Measurements from ENCODE around the gene ITGA11. TPM values are rescaled to one million over a fixed set of nuclear protein-coding genes. Genes with fewer than 3 reads are reported as not detected.
"Not testable (repeated sequence)": the region's sequence is repeated elsewhere in the genome, so short reads cannot be mapped to it uniquely, and the experiment has no call there.

Gene ITGA11
- total RNA-seq, 1 donor, result 0.27 TPM

DNA sequence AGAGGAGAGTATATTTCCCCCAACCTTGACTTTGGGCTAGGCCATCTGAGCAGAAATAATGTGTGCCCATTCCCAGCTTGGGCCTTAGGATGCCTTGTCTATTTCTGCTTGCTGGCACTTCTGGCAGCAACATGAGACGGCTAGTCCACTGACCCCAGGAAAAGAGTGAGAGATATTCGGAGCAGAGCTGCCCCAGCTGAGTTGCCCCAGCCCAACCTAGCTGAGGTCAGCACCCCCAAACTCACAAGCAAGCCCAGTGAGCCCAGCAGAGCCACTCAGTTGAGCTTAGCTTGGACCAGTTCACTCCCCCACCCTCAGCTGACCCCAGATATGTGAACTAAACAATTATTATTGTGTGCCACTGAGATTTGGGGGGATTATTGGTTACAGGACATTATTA is 20.2 kb downstream of the ITGA11 start:
- no peak for DNase-seq (ENCODE audit: low read depth in 2 of 3, low spot score in 2 of 3)

DNA sequence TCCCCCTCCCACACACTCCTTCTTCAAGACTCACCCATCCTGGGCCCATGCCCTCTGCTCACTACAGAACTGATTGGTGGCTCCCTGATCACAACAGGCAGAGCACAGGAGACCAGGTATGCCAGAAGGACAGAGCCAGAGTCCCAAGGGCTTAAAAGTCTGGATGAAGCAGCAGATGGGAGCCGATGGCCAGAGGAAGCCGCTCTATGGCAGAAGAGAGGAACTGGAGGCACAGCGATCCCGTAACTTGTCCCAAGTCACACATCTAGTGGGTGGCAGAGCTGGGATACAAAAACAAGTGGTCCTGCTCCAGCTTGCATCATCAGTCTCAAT is 20.7 kb downstream of the ITGA11 start:
- DNase-seq (ENCODE audit: low read depth in 2 of 3, low spot score in 2 of 3), result no peak

- DNase-seq (ENCODE audit: low read depth in 2 of 3, low spot score in 2 of 3), result no peak
Observed at GRCh38 chr15:68410466-68411342, 21.3 kb downstream of the ITGA11 start.

DNA sequence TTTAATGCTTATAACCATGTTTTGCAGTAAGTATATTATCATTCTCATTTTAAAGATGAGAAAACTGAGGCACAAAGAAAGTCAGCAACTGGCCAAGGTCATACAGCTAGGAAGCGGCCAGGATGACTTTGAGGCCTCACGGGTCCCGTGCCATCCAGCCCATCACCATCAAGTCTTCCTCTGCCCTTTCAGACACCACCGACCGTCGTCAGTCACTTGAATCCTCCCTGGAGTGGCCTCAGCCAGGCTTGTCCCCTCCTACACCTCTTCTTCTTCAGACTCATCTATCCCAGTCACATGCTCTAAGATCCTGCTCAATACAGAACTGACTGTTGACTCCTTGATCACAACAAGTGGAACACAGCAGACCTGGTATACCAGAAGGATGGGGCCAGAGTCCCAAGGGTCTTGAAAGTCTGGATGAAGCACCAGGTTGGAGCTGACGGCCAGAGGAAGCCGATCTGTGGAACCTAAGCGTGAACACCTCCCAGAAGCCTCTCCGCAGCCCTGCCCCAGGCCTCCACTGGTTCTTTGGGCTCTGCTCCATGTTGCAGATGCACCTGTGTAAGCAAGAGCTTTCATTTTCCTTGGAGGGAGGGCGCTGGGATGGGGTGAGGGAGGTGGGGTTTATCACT is 22.1 kb downstream of the ITGA11 start:
- no peak for DNase-seq (ENCODE audit: low read depth in 2 of 3, low spot score in 2 of 3)

DNA sequence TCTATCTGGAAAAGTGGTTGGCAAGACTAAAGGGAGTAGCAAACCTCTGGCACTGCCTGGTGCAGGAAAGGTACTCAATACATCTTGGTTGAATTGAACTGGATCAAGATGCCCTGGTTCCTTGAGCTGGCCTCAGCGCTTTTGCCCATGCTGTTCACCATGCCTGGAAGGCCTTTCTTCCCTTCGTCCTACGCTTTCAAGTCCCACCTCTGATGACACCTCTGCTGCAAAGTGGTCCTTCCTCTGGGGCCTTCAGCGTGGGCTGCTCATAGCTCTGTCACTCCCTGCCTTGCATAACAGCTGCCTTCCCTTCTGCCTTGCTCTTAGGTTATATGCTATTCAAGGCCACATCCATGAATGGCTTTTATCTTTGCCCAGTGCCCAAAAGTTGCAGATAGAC is 23.0 kb downstream of the ITGA11 start:
- DNase-seq (ENCODE audit: low read depth in 2 of 3, low spot score in 2 of 3), result no peak

DNA sequence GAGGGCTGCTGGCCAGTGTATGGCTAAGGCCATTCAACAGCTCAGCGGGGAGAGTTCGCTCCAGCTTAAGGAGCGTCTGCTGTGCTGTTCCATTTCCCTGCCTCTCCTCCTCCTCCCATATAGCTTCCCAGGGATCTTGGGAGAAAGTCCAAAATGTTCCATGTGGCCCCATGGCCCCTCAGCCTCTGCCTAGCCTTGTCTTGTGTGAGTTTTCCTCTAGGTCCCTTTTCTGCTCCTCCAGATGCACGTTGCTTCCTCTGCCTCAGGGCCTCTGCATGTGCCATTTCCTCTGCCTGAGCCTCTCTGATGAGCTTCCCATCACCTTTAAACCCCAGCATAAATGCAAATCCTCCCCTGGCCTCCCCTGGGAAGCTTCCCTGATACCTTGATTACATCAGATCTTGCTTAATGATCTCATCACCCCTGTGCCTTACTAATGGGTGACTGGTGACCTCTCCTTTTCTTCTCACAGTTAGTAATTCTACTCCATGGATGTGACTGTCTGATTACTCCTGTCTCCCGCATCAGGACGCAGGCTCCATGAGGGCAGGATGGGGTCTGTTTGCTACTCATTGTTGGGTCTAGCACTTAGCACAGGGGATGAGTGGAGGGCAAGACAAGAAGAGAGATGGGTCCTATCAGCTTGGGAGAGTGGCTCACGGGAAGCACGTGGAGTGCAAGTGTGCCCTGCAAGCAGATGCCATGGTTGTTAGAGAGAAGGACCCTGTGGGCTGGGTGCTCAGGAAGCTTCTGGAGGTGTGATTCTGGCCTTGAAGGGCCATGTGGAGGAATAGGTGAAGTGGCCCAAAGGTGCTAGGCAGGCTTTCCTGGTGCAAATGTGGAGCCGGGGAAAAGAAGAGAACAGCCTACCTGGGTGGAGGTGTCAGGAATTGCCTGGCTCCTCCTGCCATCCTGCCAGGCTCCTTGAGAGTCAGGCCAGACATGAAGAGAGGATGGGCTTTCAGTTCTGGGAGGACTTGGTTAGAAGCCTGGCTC is 23.8 kb downstream of the ITGA11 start:
- no peak for DNase-seq (ENCODE audit: low read depth in 2 of 3, low spot score in 2 of 3)

DNA sequence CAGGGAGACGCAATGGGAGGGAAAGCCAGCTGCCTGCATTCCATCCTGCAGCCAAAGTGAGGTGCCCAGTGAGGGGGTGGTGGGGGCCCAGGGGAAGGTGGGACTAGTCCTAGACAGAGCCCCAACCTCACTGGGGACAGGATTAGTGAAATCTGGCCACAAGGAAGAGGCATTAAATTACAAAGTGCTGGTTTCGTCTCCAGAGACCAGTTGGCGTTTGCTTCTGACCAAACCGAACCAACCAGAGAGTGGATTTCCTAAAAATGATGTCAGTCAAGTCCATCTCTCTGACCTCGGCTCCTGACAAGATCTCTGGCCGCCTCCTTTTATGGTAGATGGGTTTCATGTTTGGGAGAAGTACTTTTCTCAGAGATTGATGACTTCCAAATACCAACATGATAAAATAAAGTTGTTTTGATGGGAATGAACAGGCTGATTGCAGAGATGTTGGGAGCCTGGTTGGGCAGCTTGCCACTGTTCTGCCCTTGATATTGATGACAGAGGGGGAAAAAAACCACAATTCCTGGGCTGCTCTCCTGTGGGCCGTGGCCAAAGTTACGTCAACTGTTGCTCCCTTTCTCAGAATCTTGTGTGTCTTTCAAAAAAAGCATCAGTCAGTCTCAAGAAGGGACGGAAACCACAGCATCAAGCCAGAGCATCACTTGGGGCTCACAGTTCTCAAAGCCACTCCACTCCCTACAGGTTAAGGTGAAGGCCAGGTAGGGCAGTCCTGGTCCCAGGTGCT is 24.6 kb downstream of the ITGA11 start:
- no peak for DNase-seq (ENCODE audit: low read depth in 2 of 3, low spot score in 2 of 3)

DNA sequence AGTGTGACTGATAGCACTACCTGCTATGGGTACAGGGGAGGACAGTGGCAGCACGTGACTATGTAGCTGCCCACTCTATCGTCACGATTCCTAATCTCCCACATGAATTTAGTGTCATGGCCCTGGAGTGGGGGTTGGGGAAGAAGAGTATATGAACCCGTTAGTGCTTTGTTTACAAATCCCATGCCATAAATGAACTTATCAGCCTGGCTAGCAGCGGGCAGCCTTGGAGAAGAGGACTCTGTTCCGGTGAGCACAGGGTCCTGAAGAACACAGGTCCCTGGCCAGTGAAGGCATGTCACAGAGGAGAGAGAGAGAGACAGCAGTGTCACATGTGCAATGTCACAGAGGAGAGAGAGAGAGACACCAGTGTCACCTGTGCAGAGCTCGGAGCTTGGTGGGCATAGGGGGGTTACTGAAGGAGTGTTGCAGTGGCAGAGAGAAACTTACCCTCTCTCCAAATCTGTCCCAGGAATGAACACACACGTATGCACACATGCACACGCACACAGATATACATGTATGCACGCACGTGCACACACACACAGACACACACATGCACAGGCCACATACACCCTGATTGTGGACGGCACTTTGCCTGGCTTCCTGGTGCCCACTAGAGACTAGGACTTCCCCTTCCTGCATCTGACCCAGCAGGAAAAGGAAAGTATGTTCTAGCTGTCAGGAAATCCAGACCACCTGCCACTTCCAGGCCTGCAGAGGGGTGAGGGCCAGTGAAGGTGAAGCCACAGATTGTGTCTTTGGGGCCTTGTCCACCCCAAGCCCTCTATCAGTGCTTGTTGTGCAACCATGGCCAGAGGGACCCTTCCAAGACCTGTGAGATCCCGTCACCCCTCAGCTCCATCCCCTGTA is 26.3 kb downstream of the ITGA11 start:
- DNase-seq (ENCODE audit: low read depth in 2 of 3, low spot score in 2 of 3), result no peak

- DNase-seq (ENCODE audit: low read depth in 2 of 3, low spot score in 2 of 3), result no peak
Observed at GRCh38 chr15:68404056-68404798, 27.7 kb downstream of the ITGA11 start.

- no peak for DNase-seq (ENCODE audit: low read depth in 2 of 3, low spot score in 2 of 3)
Observed at GRCh38 chr15:68403161-68403941, 28.6 kb downstream of the ITGA11 start.

GRCh38 chr15:68402432-68403160 is 29.4 kb downstream of the ITGA11 start:
- no peak for DNase-seq (ENCODE audit: low read depth in 2 of 3, low spot score in 2 of 3)

DNA sequence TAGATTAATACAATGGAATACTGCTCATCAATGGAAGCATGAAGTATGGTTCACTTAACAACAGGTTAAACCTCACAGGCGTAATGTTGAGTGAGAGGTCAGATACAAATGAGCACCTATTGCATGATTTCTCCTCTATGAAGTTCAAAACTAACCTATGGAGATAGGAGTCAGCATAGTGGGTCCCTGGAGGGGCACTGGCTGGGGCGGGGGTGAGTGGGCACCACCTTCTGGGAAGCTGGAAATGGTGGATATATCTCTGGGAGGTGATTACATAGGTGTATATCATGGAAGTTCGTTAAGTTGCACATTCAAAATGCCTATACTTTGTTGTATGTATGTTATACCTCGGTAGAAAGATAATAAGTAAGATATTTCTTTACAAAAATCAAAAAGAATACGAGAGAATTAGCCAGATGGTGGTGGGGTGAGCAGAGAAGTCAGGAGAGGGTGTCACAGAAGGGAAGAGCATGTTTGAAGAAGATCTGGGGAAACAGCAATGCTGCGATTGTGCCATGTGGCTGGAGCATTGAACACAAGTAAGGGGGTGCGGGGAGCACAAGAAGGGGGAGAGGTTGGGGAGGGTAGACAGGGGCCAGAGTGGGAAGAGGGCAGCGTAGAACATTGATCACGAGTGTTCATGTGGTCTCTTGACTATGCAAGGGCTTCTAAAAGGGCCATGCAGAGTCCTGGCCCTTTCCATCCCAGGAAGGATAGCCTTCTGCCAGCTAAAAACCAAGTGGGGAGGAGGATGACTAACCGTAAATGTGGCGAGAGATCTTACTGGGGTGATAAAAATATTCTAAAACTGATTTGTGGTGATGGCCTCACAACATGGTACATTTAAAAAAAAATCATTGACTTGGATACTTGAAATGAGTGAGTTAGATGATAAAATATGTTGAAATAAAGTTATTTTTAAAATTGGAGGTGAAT is 30.2 kb downstream of the ITGA11 start:
- DNase-seq (ENCODE audit: low read depth in 2 of 3, low spot score in 2 of 3), result no peak

DNA sequence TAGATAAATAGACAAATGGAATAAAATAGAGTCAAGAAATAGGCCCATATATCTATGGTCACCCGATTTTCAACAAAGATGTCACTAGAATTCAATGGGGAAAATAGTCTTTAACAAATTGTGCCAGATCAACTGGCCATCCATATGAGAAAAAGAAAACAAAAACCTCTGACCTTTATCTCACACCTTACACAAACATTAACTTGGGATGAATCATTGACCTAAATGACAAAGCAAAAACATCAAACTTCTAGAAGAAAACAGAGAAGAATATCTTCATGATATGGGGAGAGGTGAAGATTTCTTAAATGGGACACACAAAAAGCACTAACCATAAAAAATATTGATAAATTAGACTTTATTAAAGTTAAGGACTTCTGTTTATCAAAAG is 31.9 kb downstream of the ITGA11 start:
- no peak for DNase-seq (ENCODE audit: low read depth in 2 of 3, low spot score in 2 of 3)

DNA sequence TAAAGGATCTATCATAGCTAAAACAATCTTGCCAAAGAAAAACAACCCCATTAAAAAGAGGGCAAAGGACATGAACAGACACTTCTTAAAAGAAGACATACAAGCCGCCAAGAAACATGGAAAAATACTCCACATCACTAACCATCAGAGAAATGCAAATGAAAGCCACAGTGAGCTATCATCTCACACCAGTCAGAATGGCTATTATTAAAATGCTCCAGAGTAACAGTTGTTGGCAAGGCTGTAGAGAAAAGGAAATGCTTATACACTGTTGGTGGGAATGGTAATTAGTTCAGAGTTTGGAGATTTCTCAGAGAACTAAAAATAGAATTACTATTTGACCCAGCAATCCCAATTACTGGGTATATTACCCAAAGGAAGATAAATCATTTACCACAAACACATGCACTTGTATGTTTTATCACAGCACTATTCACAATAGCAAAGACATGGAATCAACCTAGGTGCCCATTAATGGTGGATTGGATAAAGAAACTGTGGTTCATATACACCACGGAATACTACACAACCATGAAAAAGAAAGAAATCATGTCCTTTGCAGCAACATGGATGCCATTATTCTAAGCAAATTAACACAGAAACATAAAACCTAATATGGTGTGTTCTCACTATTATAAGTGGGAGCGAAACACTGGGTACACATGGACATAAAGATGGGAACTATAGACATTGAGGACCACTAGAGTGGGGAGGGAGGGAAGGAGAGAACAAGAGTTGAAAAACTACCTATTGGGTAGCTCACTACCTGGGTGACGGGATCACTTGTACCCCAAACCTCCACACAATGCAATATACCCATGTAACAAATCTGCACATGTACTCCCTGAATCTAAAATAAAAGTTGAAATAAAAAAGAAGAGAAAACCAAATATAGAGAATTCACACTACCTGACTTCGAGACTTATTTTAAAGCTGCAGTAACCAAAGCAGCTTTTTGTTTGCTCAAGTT is 32.6 kb downstream of the ITGA11 start:
- DNase-seq (ENCODE audit: low read depth in 2 of 3, low spot score in 2 of 3), result no peak

GRCh38 chr15:68397999-68398398 is 34.0 kb downstream of the ITGA11 start:
- not testable (repeated sequence) for DNase-seq (ENCODE audit: low read depth in 2 of 3, low spot score in 2 of 3)
